GM18519 (cell line): Measurements from ENCODE around the gene VPS50.
"Not testable (repeated sequence)": the region's sequence is repeated elsewhere in the genome, so short reads cannot be mapped to it uniquely, and the experiment has no call there.

Source experiments
- ATAC-seq: cut with Tn5 transposase; IDR thresholded peaks from one replicate; pipeline ENCODE4 v1.9.1; 2021; ENCODE audit warnings: mild to moderate bottlenecking, moderate library complexity; ENCODE audit not compliant: unreplicated experiment, low FRiP score

The VPS50 gene

GRCh38 chr7:93238748-93239147, 6.6 kb downstream of the VPS50 start:
- ATAC-seq: no peak

DNA sequence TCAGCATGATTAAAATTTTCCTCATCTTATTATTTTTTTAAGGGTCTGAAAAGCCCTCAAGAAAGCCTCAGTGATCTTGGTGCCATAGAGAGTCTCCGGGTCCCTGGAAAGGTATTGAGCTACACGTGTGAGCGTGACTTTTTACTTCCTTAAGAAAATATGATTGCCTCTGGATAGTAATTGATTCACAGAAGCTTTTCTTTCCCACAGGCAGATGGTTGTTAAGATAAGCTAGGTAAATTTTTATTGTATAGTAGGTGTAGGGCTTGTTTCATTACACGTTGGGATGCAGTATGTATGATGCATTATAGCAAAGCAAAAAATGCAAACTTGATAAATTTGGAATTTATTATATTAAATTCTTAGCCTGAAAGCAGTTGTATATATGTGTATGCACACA, 7.7 kb downstream of the VPS50 start:
- ATAC-seq: no peak

- ATAC-seq: no peak
These were observed 9.9 kb downstream of the VPS50 start for GRCh38 chr7:93242106-93242505.

GRCh38 chr7:93245525-93246432, 13.6 kb downstream of the VPS50 start:
- ATAC-seq: no peak

- no peak for ATAC-seq
These were observed 17.5 kb downstream of the VPS50 start for GRCh38 chr7:93249491-93250148.

- ATAC-seq: no peak
These were observed 26.5 kb downstream of the VPS50 start for GRCh38 chr7:93258661-93259060.

- ATAC-seq: no peak
These were observed 30.4 kb downstream of the VPS50 start for GRCh38 chr7:93262535-93262934.

DNA sequence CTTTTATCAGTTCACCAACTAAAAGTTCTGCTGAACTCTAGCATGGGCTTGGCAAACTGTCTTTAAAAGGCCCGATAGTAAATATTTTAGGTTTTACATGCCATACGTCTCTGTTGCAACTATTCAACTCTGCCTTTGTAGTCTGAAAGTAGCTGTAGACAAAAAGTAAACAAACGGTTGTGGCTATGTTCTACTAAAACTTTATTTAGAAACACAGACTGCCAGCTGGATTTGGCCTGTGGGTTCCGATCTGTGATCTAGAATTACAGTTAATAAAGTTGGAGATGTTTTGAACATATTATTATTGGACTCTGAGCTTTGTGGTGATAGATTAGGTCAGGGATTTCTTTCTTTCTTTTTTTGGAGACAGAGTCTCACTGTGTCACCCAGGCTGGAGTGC, 33.1 kb downstream of the VPS50 start:
- ATAC-seq: no peak

DNA sequence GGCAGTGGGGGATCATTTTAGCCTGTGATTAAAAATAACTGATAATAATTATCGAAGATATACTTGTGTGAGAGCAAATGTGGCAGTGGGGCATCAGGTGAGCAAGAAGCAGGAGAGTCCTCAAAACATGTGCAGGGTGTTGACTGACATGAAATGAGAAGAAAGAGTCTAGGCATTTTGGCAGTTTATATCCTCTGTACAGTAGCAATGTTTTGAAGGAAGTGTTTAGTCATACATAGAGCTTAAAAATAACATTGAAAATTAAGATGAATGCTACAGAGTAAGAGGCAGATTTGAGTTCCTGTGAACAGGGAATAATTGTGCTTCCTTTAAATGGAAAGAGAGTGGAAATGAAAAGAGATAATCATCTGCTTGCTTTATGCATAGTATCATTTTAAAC, 47.4 kb downstream of the VPS50 start:
- no peak for ATAC-seq

DNA sequence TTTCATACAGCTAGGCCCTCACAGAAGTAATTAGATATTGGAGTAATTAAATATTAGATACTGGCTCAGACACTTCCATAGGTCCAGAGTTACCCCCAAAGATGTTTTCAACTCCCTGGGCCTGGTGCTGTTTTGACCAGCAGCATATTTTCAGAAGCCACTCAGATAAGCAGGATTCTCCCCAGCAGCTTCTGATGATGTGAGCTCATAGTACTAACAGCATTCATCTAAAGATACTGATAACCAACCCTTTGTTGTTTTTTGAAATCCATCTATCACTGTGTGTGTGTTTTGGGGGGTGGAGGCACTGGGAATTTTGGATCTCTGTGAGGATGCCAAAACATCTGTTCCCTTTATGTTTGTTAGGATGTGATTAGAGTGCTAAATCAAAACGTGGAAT, 52.7 kb downstream of the VPS50 start:
- ATAC-seq: no peak

- no peak for ATAC-seq
These were observed 61.1 kb downstream of the VPS50 start for GRCh38 chr7:93293229-93293628.

DNA sequence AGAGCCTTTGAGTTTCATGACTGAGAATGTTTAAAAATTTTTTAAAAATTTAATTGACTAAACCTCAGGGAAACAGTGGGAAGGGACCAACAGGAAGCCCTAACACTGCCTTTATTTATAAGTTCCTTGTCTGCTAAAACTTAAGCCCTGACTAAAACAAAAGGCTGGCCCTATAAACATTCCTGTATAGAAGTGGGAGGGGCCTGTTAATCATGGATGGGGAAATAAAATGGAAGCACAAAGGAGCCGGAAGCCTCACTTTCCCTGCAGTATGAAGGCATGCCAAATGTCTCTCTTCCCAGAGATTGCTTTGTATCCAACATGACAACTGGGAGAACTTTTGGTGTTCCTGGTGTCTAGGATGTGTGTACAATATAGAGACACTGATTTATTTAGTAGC, 66.0 kb downstream of the VPS50 start:
- ATAC-seq: no peak

DNA sequence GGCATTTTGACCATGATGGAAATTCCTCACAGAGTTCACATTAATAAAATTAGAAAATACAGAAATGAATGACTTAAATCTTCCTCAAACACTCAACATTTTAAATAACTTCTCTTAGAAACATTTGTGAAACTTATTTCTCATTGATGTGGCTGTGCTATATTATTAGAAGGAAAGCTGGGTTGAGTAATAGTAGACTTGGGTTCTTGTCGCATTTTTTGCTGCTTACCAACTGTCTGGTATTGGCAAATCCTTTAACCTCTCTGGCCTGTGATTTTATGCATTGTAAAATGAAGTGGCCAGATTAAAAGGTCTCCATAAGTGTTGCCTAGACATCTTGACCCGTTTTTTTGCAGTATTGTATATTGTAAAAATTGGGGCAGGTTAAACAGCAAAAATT, 66.5 kb downstream of the VPS50 start:
- ATAC-seq: no peak

DNA sequence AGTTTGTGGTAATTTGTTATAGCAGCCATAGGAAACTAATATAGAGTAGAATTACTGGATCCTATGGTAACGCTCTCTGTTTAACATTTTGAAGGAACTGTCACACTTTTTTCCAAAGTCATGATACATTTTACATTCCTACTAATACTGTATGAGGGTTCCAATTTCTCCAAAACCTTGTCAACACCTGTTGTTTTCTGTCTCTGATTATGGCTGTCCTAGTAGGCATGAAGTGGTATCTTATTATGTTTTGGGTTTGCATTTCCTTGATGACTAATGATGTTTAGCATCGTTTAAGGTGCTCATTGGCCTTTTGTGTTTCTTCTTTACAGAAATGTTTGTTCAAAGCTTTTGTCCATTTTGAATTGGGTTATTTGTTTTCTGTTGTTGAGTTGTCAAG, 69.6 kb downstream of the VPS50 start:
- no peak for ATAC-seq

GRCh38 chr7:93307131-93307660, 75.0 kb downstream of the VPS50 start:
- no peak for ATAC-seq

- ATAC-seq: no peak
These were observed 75.8 kb downstream of the VPS50 start for GRCh38 chr7:93307943-93308342.

- no peak for ATAC-seq
These were observed 78.2 kb downstream of the VPS50 start for GRCh38 chr7:93310346-93310745.

- no peak for ATAC-seq
These were observed 82.3 kb downstream of the VPS50 start for GRCh38 chr7:93314449-93314848.

GRCh38 chr7:93315896-93316295, 83.7 kb downstream of the VPS50 start:
- no peak for ATAC-seq

DNA sequence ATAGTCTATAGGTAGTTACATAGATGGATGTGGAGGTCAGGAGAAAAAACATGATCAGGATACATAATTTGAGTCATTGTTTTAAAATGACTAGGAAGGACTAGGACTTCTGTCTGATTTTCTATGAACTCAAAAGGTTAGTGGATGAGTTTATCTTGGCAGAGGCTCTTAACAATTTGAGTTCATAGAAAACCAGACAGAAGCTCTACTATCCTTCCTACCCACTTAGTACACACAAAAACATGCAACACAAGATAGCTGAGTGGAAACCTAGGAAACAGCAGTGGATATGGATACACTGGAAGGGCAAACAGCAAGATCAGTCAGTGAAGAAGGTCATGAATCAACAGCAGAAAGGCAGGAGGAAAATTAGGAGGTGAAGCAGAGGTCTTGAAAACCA, 84.6 kb downstream of the VPS50 start:
- no peak for ATAC-seq

DNA sequence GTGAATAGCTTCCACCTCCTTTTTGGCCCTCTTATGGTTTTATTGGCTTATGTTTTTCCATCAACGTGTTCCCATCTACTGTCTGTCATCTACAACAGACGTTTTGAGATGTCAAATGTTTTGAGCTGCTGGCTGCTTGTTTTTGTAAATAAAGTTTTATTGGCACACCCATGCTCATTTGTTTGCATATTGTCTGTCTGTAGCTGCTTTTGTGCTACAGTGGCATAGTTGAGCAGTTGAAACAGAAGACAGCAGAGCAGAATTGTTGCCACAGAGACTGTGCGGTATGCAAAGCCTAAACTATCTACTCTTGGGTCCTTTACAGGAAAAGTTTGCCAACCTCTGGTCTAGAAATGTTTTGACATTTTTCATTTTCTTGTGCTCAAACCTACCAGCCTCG, 88.7 kb downstream of the VPS50 start:
- no peak for ATAC-seq

DNA sequence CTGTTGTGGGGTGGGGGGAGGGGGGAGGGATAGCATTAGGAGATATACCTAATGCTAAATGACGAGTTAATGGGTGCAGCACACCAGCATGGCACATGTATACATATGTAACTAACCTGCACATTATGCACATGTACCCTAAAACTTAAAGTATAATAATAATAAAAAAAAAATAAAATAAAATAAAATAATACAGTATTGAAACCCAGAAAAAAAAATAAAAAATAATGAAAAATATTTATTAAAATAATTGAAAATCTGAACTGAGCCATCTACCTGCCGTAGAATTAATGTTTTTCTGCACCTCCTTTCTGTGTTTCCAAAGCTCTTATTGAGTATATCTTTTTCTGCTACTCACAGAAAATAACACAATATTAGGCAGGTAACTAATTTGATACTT, 94.1 kb downstream of the VPS50 start:
- ATAC-seq: not testable (repeated sequence)
